Gastroesophageal sphincter (tissue), 4 donors: ENCODE data around the gene CLCNKA. TPM values are rescaled to one million over a fixed set of nuclear protein-coding genes. Genes with fewer than 3 reads are reported as not detected.
A peak's percentile ranks its signal among the peaks of the same experiment; 100 is the strongest.
"Not testable (repeated sequence)": the region's sequence is repeated elsewhere in the genome, so short reads cannot be mapped to it uniquely, and the experiment has no call there.

Source experiments
- ATAC-seq: fragments of 150-250 bp; one replicate; pipeline ENCODE4 v1.9.1; 2016; ENCODE audit warnings: mild to moderate bottlenecking, moderate library complexity
- H3K27ac ChIP-seq, 4 donors: fragments of 200-600 bp; sonication (generic) in 3 of 4; 1 replicate in 3 of 4; 2 replicates in 1 of 4; pipeline ENCODE4 v1.5.1; 2016 to 2019
- H3K27me3 ChIP-seq: fragments of 200-600 bp; sonication (generic); one replicate; pipeline ENCODE4 v1.5.1; 2019
- H3K36me3 ChIP-seq, 2 donors: fragments of 200-600 bp; sonication (generic); one replicate each; pipeline ENCODE4 v1.5.1; 2019; ENCODE audit warnings: control low read depth in 1 of 2
- H3K4me1 ChIP-seq, 3 donors: fragments of 200-600 bp; sonication (generic); 1 replicate in 2 of 3; 2 replicates in 1 of 3; pipeline ENCODE4 v1.5.1; 2016 to 2019; ENCODE audit warnings: control low read depth in 2 of 3
- H3K4me3 ChIP-seq, 2 donors: fragments of 200-600 bp; sonication (generic); one replicate each; pipeline ENCODE4 v1.5.1; 2019; ENCODE audit warnings: mild to moderate bottlenecking in 1 of 2, moderate library complexity in 1 of 2
- H3K9me3 ChIP-seq, 3 donors: fragments of 200-600 bp; sonication (generic); one replicate each; pipeline ENCODE4 v1.5.1; 2017 to 2019; ENCODE audit warnings: control low read depth in 2 of 3
- CTCF ChIP-seq, 4 experiments: fragments of 200-600 bp in 2 of 4; fragments of 450-650 bp in 2 of 4; sonication (generic) in 1 of 4; IDR thresholded peaks; one replicate each; pipeline ENCODE4 v1.5.1; 2017 to 2019; ENCODE audit warnings: antibody characterized with exemption in 4 of 4, mild to moderate bottlenecking in 2 of 4, moderate library complexity in 2 of 4
- EP300 ChIP-seq: sonication (generic); formaldehyde crosslinking; IDR thresholded peaks from one replicate; pipeline ENCODE4 v1.6.1; 2017; ENCODE audit warnings: antibody characterized with exemption, mild to moderate bottlenecking
- POLR2A ChIP-seq, 2 donors: fragments of 450-650 bp; IDR thresholded peaks; one replicate each; pipeline ENCODE4 v1.6.1; 2017; ENCODE audit warnings: antibody characterized with exemption in 2 of 2, mild to moderate bottlenecking in 2 of 2, moderate library complexity in 1 of 2
- POLR2AphosphoS5 ChIP-seq: sonication (generic); formaldehyde crosslinking; IDR thresholded peaks from one replicate; pipeline ENCODE4 v1.6.1; 2017; ENCODE audit warnings: antibody characterized with exemption
- WGBS, 2 donors: methylation state at CpG; one replicate each; pipeline ENCODE4 v1.1.5; 2018; ENCODE audit warnings: low coverage in 1 of 2; 5-methylcytosine and 5-hydroxymethylcytosine counted together
- total RNA-seq, 4 donors: library from RNA; depleted of rRNA; stranded (reverse); fragments of >200 nt; gene quantifications; one replicate each; pipeline ENCODE4 v1.1.0, GENCODE V29; 2016

CLCNKA gene
- total RNA-seq, 4 donors from 2014 or later = 0.08 to 3.0 (median 0.20) TPM; not detected in 1

- Histone ChIP-seq H3K27ac (no peak overlapping the region), H3K36me3 (no peaks in the 10 kb centered on the region), H3K27me3 (no peaks in the 10 kb centered on the region), H3K4me1 (peaks cover 0 to 16% (median 7%) of the 10 kb centered on the region in 3 donors), H3K9me3 (no peaks in the 10 kb centered on the region), H3K4me3 (no peak overlapping the region)
- ATAC-seq = no peak
- TF ChIP-seq POLR2AphosphoS5 = no peak
- no peak for TF ChIP-seq EP300
- no peak for TF ChIP-seq POLR2A (IDR thresholded peaks at IDR 0.05)
- no peak for TF ChIP-seq CTCF (IDR thresholded peaks at IDR 0.05)
- WGBS, 2 donors = no CpG with 5 or more reads among the region's 7 CpGs
Observed at GRCh38 chr1:16046842-16047241, 25.0 kb downstream of the CLCNKA start.

GRCh38 chr1:16047791-16048475 lies 26.1 kb downstream of the CLCNKA start:
- ATAC-seq = no peak
- Histone ChIP-seq H3K4me3 (peak overlapping the region in 1 of 2 donors; percentile 53), H3K27ac (no peak overlapping the region), H3K27me3 (no peaks in the 10 kb centered on the region), H3K9me3 (no peaks in the 10 kb centered on the region), H3K36me3 (no peaks in the 10 kb centered on the region), H3K4me1 (peaks cover 0 to 16% (median 7%) of the 10 kb centered on the region in 3 donors)
- TF ChIP-seq POLR2A (IDR thresholded peaks at IDR 0.05) = no peak
- no peak for TF ChIP-seq CTCF (IDR thresholded peaks at IDR 0.05)
- TF ChIP-seq EP300 = no peak
- TF ChIP-seq POLR2AphosphoS5 = no peak
- WGBS, 2 donors = 92 to 100% methylated on average over 2 to 4 of the region's 19 CpGs

GRCh38 chr1:16048573-16049189 lies 26.8 kb downstream of the CLCNKA start:
- H3K4me3 ChIP-seq = peak overlapping the region; percentile 14 to 53
- ATAC-seq = peak; percentile 45
- H3K9me3 ChIP-seq = no peaks in the 10 kb centered on the region
- H3K36me3 ChIP-seq = no peaks in the 10 kb centered on the region
- 16% methylated on average over 9 of the region's 25 CpGs; no CpG with 5 or more reads in 1 of the 2 donors for WGBS, 2 donors
- H3K27me3 ChIP-seq = no peaks in the 10 kb centered on the region
- H3K4me1 ChIP-seq = peaks cover 0 to 15% (median 7%) of the 10 kb centered on the region in 3 donors
- TF ChIP-seq EP300 (no peak), POLR2A (IDR thresholded peaks at IDR 0.05) (no peak), POLR2AphosphoS5 (no peak), CTCF (IDR thresholded peaks at IDR 0.05) (peak in 1 of 4 experiments; percentile 22)
- H3K27ac ChIP-seq = peak overlapping the region in 1 of 4 donors; percentile 24

- Histone ChIP-seq H3K27me3 (no peaks in the 10 kb centered on the region), H3K4me1 (peaks cover 0 to 13% (median 7%) of the 10 kb centered on the region in 3 donors), H3K4me3 (no peak overlapping the region), H3K27ac (no peak overlapping the region), H3K9me3 (no peaks in the 10 kb centered on the region), H3K36me3 (no peaks in the 10 kb centered on the region)
- WGBS, 2 donors = 94% methylated on average over 6 of the region's 7 CpGs; no CpG with 5 or more reads in 1 of the 2 donors
- no peak for TF ChIP-seq POLR2AphosphoS5
- TF ChIP-seq CTCF (IDR thresholded peaks at IDR 0.05) = no peak
- TF ChIP-seq EP300 = no peak
- ATAC-seq = no peak
Observed at GRCh38 chr1:16050328-16050727, 28.5 kb downstream of the CLCNKA start.

GRCh38 chr1:16051039-16051438 lies 29.2 kb downstream of the CLCNKA start:
- no peak for ATAC-seq
- Histone ChIP-seq H3K9me3 (no peaks in the 10 kb centered on the region), H3K36me3 (no peaks in the 10 kb centered on the region), H3K4me1 (peaks cover 0 to 18% (median 7%) of the 10 kb centered on the region in 3 donors), H3K4me3 (no peak overlapping the region), H3K27me3 (no peaks in the 10 kb centered on the region), H3K27ac (no peak overlapping the region)
- WGBS, 2 donors = 86 to 100% methylated on average over 1 of the region's 3 CpGs
- TF ChIP-seq EP300 (no peak), CTCF (IDR thresholded peaks at IDR 0.05) (no peak), POLR2A (IDR thresholded peaks at IDR 0.05) (no peak), POLR2AphosphoS5 (no peak)

- ATAC-seq, H3K36me3 ChIP-seq, H3K9me3 ChIP-seq, H3K27ac ChIP-seq, H3K27me3 ChIP-seq, H3K4me3 ChIP-seq: not testable (repeated sequence)
- 70% methylated on average over 2 of the region's 12 CpGs; no CpG with 5 or more reads in 1 of the 2 donors for WGBS, 2 donors
- H3K4me1 ChIP-seq = peaks cover 0 to 23% (median 7%) of the 10 kb centered on the region in 3 donors
Observed at GRCh38 chr1:16051949-16052348, 30.1 kb downstream of the CLCNKA start.
